GM19468 (cell line): ENCODE measurements around the gene ASXL1.

Experiments
- ATAC-seq: cut with Tn5 transposase; IDR thresholded peaks from one replicate; pipeline ENCODE4 v1.9.1; 2021; ENCODE audit warnings: mild to moderate bottlenecking, moderate library complexity, moderate number of reproducible peaks; ENCODE audit not compliant: unreplicated experiment; ENCODE audit errors: extremely low read depth

Gene ASXL1

DNA sequence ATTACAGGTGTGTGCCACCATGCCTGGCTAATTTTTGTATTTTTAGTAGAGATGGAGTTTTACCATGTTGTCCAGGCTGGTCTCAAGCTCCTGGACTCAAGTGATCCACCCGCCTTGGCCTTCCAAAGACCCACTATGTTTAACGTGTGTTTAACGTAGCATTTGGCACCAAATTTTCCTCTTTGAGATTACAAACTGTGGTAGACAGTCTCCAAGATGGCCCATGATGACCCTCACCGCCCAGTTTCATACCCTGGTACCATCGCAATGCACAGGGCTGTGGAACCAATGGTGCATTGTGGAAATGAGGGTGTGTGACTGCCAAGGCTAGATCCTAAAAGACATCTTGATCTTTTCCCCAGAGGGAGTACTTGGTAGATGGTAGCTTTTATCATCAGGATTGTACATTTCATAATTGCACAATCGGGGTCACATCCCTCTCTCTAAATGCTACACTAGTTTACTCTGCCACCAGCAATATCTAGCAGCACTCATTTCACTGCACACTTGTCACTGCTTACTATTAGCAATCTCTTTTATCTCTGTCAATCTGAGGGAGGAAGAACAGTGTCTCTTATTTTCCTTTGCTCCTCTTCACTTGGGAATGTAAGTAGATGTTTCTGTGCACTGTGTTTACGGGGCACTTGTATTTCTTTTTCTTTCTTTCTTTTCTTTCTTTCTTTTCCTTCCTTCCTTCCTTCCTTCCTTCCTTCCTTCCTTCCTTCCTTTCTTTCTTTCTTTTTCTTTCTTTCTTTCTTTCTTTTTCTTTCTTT, 130.1 kb downstream of the ASXL1 start:
- ATAC-seq = no peak
